Measurements from ENCODE around the gene DISP3.

The DISP3 gene

GRCh38 chr1:11562664-11563063 lies 83.7 kb downstream of the DISP3 start:
- Mint-ChIP-seq H3K27ac (no peak overlapping the region), H3K4me1 (ENCODE audit: low read depth) (peaks cover 8% of the 10 kb centered on the region), H3K27me3 (peaks cover 17% of the 10 kb centered on the region), H3K4me3 (no peak overlapping the region), H3K36me3 (ENCODE audit: low read depth) (no peaks in the 10 kb centered on the region), H3K9me3 (no peaks in the 10 kb centered on the region)
- intact Hi-C loops (cut with micrococcal nuclease) = no loop called here

GRCh38 chr1:11563560-11564069 lies 84.7 kb downstream of the DISP3 start:
- Mint-ChIP-seq H3K4me3 (no peak overlapping the region), H3K36me3 (ENCODE audit: low read depth) (no peaks in the 10 kb centered on the region), H3K4me1 (ENCODE audit: low read depth) (no peaks in the 10 kb centered on the region), H3K27me3 (peaks cover 12% of the 10 kb centered on the region), H3K9me3 (no peaks in the 10 kb centered on the region), H3K27ac (no peak overlapping the region)
- intact Hi-C loops (cut with micrococcal nuclease) = no loop called here

GRCh38 chr1:11564237-11564636 lies 85.3 kb downstream of the DISP3 start:
- Mint-ChIP-seq H3K4me3 (no peak overlapping the region), H3K36me3 (ENCODE audit: low read depth) (no peaks in the 10 kb centered on the region)
- intact Hi-C loops (cut with micrococcal nuclease) = no loop called here

GRCh38 chr1:11566042-11566850 lies 87.3 kb downstream of the DISP3 start:
- no peak overlapping the region for H3K27ac Mint-ChIP-seq
- no peaks in the 10 kb centered on the region for H3K36me3 Mint-ChIP-seq (ENCODE audit: low read depth)
- H3K4me3 Mint-ChIP-seq = no peak overlapping the region
- H3K9me3 Mint-ChIP-seq = no peaks in the 10 kb centered on the region
- intact Hi-C loops (cut with micrococcal nuclease) = no loop called here
- H3K27me3 Mint-ChIP-seq = peaks cover 12% of the 10 kb centered on the region
- no peaks in the 10 kb centered on the region for H3K4me1 Mint-ChIP-seq (ENCODE audit: low read depth)

More at GRCh38 chr1:11564237-11564636, 85.3 kb downstream of the DISP3 start:
- peaks cover 10% of the 10 kb centered on the region for H3K27me3 Mint-ChIP-seq
- no peak overlapping the region for H3K27ac Mint-ChIP-seq
- no peaks in the 10 kb centered on the region for H3K9me3 Mint-ChIP-seq
- H3K4me1 Mint-ChIP-seq (ENCODE audit: low read depth) = no peaks in the 10 kb centered on the region

- Mint-ChIP-seq H3K27me3 (peaks cover 12% of the 10 kb centered on the region), H3K36me3 (ENCODE audit: low read depth) (no peaks in the 10 kb centered on the region), H3K9me3 (no peaks in the 10 kb centered on the region), H3K27ac (no peak overlapping the region), H3K4me1 (ENCODE audit: low read depth) (no peaks in the 10 kb centered on the region), H3K4me3 (no peak overlapping the region)
- intact Hi-C loops (cut with micrococcal nuclease) = no loop called here
Observed at GRCh38 chr1:11567244-11568065, 88.5 kb downstream of the DISP3 start.

- Mint-ChIP-seq H3K36me3 (ENCODE audit: low read depth) (no peaks in the 10 kb centered on the region), H3K4me1 (ENCODE audit: low read depth) (no peaks in the 10 kb centered on the region), H3K4me3 (no peak overlapping the region), H3K27me3 (peaks cover 12% of the 10 kb centered on the region), H3K27ac (no peak overlapping the region), H3K9me3 (no peaks in the 10 kb centered on the region)
- intact Hi-C loops (cut with micrococcal nuclease) = no loop called here
Observed at GRCh38 chr1:11568687-11569086, 89.7 kb downstream of the DISP3 start.

GRCh38 chr1:11569551-11569950 lies 90.6 kb downstream of the DISP3 start:
- Mint-ChIP-seq H3K27me3 (peaks cover 6% of the 10 kb centered on the region), H3K36me3 (ENCODE audit: low read depth) (no peaks in the 10 kb centered on the region), H3K9me3 (no peaks in the 10 kb centered on the region), H3K27ac (no peak overlapping the region), H3K4me3 (no peak overlapping the region), H3K4me1 (ENCODE audit: low read depth) (no peaks in the 10 kb centered on the region)
- intact Hi-C loops (cut with micrococcal nuclease) = no loop called here

GRCh38 chr1:11569954-11570353 lies 91.0 kb downstream of the DISP3 start:
- Mint-ChIP-seq H3K36me3 (ENCODE audit: low read depth) (no peaks in the 10 kb centered on the region), H3K4me3 (no peak overlapping the region), H3K4me1 (ENCODE audit: low read depth) (no peaks in the 10 kb centered on the region), H3K27ac (no peak overlapping the region), H3K9me3 (no peaks in the 10 kb centered on the region), H3K27me3 (peaks cover 6% of the 10 kb centered on the region)
- intact Hi-C loops (cut with micrococcal nuclease) = no loop called here

GRCh38 chr1:11570821-11571380 lies 91.9 kb downstream of the DISP3 start:
- H3K9me3 Mint-ChIP-seq = no peaks in the 10 kb centered on the region
- peaks cover 6% of the 10 kb centered on the region for H3K27me3 Mint-ChIP-seq
- intact Hi-C loops (cut with micrococcal nuclease) = no loop called here
- no peak overlapping the region for H3K27ac Mint-ChIP-seq
- H3K36me3 Mint-ChIP-seq (ENCODE audit: low read depth) = no peaks in the 10 kb centered on the region
- H3K4me1 Mint-ChIP-seq (ENCODE audit: low read depth) = no peaks in the 10 kb centered on the region
- no peak overlapping the region for H3K4me3 Mint-ChIP-seq

GRCh38 chr1:11571906-11572616 lies 93.1 kb downstream of the DISP3 start:
- Mint-ChIP-seq H3K9me3 (no peaks in the 10 kb centered on the region), H3K27ac (no peak overlapping the region)

GRCh38 chr1:11573116-11573692 lies 94.2 kb downstream of the DISP3 start:
- peaks cover 8% of the 10 kb centered on the region for H3K27me3 Mint-ChIP-seq
- no peaks in the 10 kb centered on the region for H3K9me3 Mint-ChIP-seq
- H3K27ac Mint-ChIP-seq = no peak overlapping the region
- H3K4me3 Mint-ChIP-seq = no peak overlapping the region
- no peaks in the 10 kb centered on the region for H3K4me1 Mint-ChIP-seq (ENCODE audit: low read depth)
- no peaks in the 10 kb centered on the region for H3K36me3 Mint-ChIP-seq (ENCODE audit: low read depth)
- intact Hi-C loops (cut with micrococcal nuclease) = no loop called here

More at GRCh38 chr1:11571906-11572616, 93.1 kb downstream of the DISP3 start:
- Mint-ChIP-seq H3K4me1 (ENCODE audit: low read depth) (no peaks in the 10 kb centered on the region), H3K36me3 (ENCODE audit: low read depth) (no peaks in the 10 kb centered on the region), H3K4me3 (no peak overlapping the region), H3K27me3 (peaks cover 6% of the 10 kb centered on the region)
- intact Hi-C loops (cut with micrococcal nuclease) = no loop called here

GRCh38 chr1:11575553-11575952 lies 96.6 kb downstream of the DISP3 start:
- H3K27ac Mint-ChIP-seq = no peak overlapping the region
- no peaks in the 10 kb centered on the region for H3K9me3 Mint-ChIP-seq
- peaks cover 11% of the 10 kb centered on the region for H3K27me3 Mint-ChIP-seq
- H3K36me3 Mint-ChIP-seq (ENCODE audit: low read depth) = no peaks in the 10 kb centered on the region
- H3K4me3 Mint-ChIP-seq = no peak overlapping the region
- no peaks in the 10 kb centered on the region for H3K4me1 Mint-ChIP-seq (ENCODE audit: low read depth)
- intact Hi-C loops (cut with micrococcal nuclease) = no loop called here

- Mint-ChIP-seq H3K9me3 (no peaks in the 10 kb centered on the region), H3K27ac (no peak overlapping the region), H3K4me1 (ENCODE audit: low read depth) (no peaks in the 10 kb centered on the region), H3K27me3 (peaks cover 9% of the 10 kb centered on the region), H3K36me3 (ENCODE audit: low read depth) (no peaks in the 10 kb centered on the region), H3K4me3 (no peak overlapping the region)
- intact Hi-C loops (cut with micrococcal nuclease) = no loop called here
Observed at GRCh38 chr1:11576109-11576875, 97.3 kb downstream of the DISP3 start.
